WTC11 (cell line): ENCODE data around the gene CD48. TPM values are rescaled to one million over a fixed set of nuclear protein-coding genes. Genes with fewer than 3 reads are reported as not detected.

Experiments used
- ATAC-seq: fragments of 200-7000 bp; cut with Tn5 transposase; 2 replicates; pipeline ENCODE4 v1.10.0; 2021; ENCODE audit warnings: mild to moderate bottlenecking, moderate library complexity
- CTCF ChIA-PET: fragments of 300-600 bp; sonication (Branson Sonifier 250); formaldehyde crosslinking; loops from one replicate; lab custom pipeline; 2021; ENCODE audit warnings: antibody characterized with exemption; lab: Charles Lee
- POLR2A ChIA-PET: fragments of 350-600 bp; sonication (Branson Sonifier 250); formaldehyde crosslinking; loops from one replicate; lab custom pipeline; 2021; ENCODE audit warnings: antibody characterized with exemption; lab: Charles Lee
- DNase-seq: peaks from one replicate; pipeline ENCODE4 v3.0.0; 2021; ENCODE audit warnings: low spot score
- H3K27ac Mint-ChIP-seq: 2 replicates; pipeline ENCODE4 v1.8.0; 2021; ENCODE audit warnings: mixed read lengths
- H3K27me3 Mint-ChIP-seq: 2 replicates; pipeline ENCODE4 v1.8.0; 2021; ENCODE audit warnings: low read depth, mild to moderate bottlenecking, moderate library complexity, mixed read lengths
- H3K36me3 Mint-ChIP-seq: 2 replicates; pipeline ENCODE4 v1.8.0; 2021; ENCODE audit warnings: mixed read lengths
- H3K4me1 Mint-ChIP-seq: 2 replicates; pipeline ENCODE4 v1.8.0; 2022; ENCODE audit warnings: mixed read lengths
- H3K4me3 Mint-ChIP-seq: 2 replicates; pipeline ENCODE4 v1.8.0; 2021; ENCODE audit warnings: mild to moderate bottlenecking, moderate library complexity, mixed read lengths
- H3K9me3 Mint-ChIP-seq: 2 replicates; pipeline ENCODE4 v1.8.0; 2021; ENCODE audit warnings: mixed read lengths
- ATF1 ChIP-seq: sonication (generic); formaldehyde crosslinking; IDR thresholded peaks from 2 replicates; pipeline ENCODE4 v1.8.1; 2023; ENCODE audit warnings: mild to moderate bottlenecking, moderate library complexity, missing genetic modification reagents
- CDX4 ChIP-seq: fragments of 250-450 bp; sonication (Bioruptor Pico); IDR thresholded peaks from 2 replicates; pipeline ENCODE4 v1.9.0; 2021; ENCODE audit warnings: moderate library complexity, mild to moderate bottlenecking, inconsistent platforms, borderline replicate concordance
- CREM ChIP-seq: sonication (generic); formaldehyde crosslinking; IDR thresholded peaks from 2 replicates; pipeline ENCODE4 v1.8.1; 2022; ENCODE audit warnings: mild to moderate bottlenecking, missing genetic modification reagents, moderate library complexity
- FOXJ3 ChIP-seq: sonication (generic); formaldehyde crosslinking; IDR thresholded peaks from 2 replicates; pipeline ENCODE4 v1.9.0; 2021; ENCODE audit warnings: missing genetic modification reagents, mild to moderate bottlenecking, borderline replicate concordance
- FOXP1 ChIP-seq: sonication (generic); formaldehyde crosslinking; IDR thresholded peaks from 2 replicates; pipeline ENCODE4 v1.8.0; 2022; ENCODE audit warnings: missing genetic modification reagents, mild to moderate bottlenecking, moderate library complexity, borderline replicate concordance
- FOXP4 ChIP-seq: sonication (generic); formaldehyde crosslinking; IDR thresholded peaks from 2 replicates; pipeline ENCODE4 v1.8.0; 2022; ENCODE audit warnings: mild to moderate bottlenecking, missing genetic modification reagents
- HMGA2 ChIP-seq: fragments of 250-450 bp; sonication (Bioruptor Pico); IDR thresholded peaks from 2 replicates; pipeline ENCODE4 v1.4.0; 2021; ENCODE audit warnings: mild to moderate bottlenecking, moderate library complexity
- IRF2 ChIP-seq: sonication (generic); formaldehyde crosslinking; IDR thresholded peaks from 2 replicates; pipeline ENCODE4 v1.8.0; 2022; ENCODE audit warnings: low read depth, missing genetic modification reagents, borderline replicate concordance
- NFATC4 ChIP-seq: fragments of 250-450 bp; sonication (Bioruptor Pico); IDR thresholded peaks from 2 replicates; pipeline ENCODE4 v1.9.0; 2021; ENCODE audit warnings: mild to moderate bottlenecking
- NFYB ChIP-seq: sonication (generic); formaldehyde crosslinking; conservative IDR thresholded peaks from 2 replicates; pipeline ENCODE4 v1.8.0; 2022; ENCODE audit warnings: low read depth, missing genetic modification reagents
- NR2C2 ChIP-seq: sonication (generic); formaldehyde crosslinking; IDR thresholded peaks from 2 replicates; pipeline ENCODE4 v1.8.0; 2022; ENCODE audit warnings: mild to moderate bottlenecking, missing genetic modification reagents
- NR3C1 ChIP-seq: sonication (generic); formaldehyde crosslinking; conservative IDR thresholded peaks from 2 replicates; pipeline ENCODE4 v1.8.1; 2023; ENCODE audit warnings: low read depth, mild to moderate bottlenecking, missing genetic modification reagents
- PRDM15 ChIP-seq: sonication (generic); formaldehyde crosslinking; IDR thresholded peaks from 2 replicates; pipeline ENCODE4 v1.8.0; 2022; ENCODE audit warnings: missing genetic modification reagents
- SMAD3 ChIP-seq: sonication (generic); formaldehyde crosslinking; IDR thresholded peaks from 2 replicates; pipeline ENCODE4 v1.8.0; 2022; ENCODE audit warnings: missing genetic modification reagents, mild to moderate bottlenecking, borderline replicate concordance
- STAT6 ChIP-seq: sonication (generic); formaldehyde crosslinking; conservative IDR thresholded peaks from 2 replicates; pipeline ENCODE4 v1.8.1; 2023; ENCODE audit warnings: mild to moderate bottlenecking, low read depth, missing genetic modification reagents, moderate library complexity
- ZNF232 ChIP-seq: sonication (generic); formaldehyde crosslinking; IDR thresholded peaks from 2 replicates; pipeline ENCODE4 v1.8.0; 2022; ENCODE audit warnings: mild to moderate bottlenecking, missing genetic modification reagents
- ZNF396 ChIP-seq: fragments of 250-450 bp; sonication (Bioruptor Pico); IDR thresholded peaks from 2 replicates; pipeline ENCODE4 v1.8.0; 2021; ENCODE audit warnings: mild to moderate bottlenecking, moderate library complexity, borderline replicate concordance
- ZNF416 ChIP-seq: fragments of 250-450 bp; sonication (Bioruptor Pico); IDR thresholded peaks from 2 replicates; pipeline ENCODE4 v1.9.0; 2021; ENCODE audit warnings: mild to moderate bottlenecking, inconsistent platforms
- ZNF423 ChIP-seq: fragments of 250-450 bp; sonication (Bioruptor Pico); IDR thresholded peaks from 2 replicates; pipeline ENCODE4 v2.1.2; 2022; ENCODE audit warnings: mild to moderate bottlenecking, moderate library complexity
- ZNF532 ChIP-seq: fragments of 250-450 bp; sonication (Bioruptor Pico); IDR thresholded peaks from 2 replicates; pipeline ENCODE4 v1.9.0; 2021; ENCODE audit warnings: mild to moderate bottlenecking, borderline replicate concordance
- ZNF671 ChIP-seq: fragments of 250-450 bp; sonication (Bioruptor Pico); IDR thresholded peaks from 2 replicates; pipeline ENCODE4 v1.8.0; 2021; ENCODE audit warnings: mild to moderate bottlenecking
- total RNA-seq: library from RNA; stranded (reverse); gene quantifications from 3 replicates; pipeline ENCODE4 v1.2.3, GENCODE V29; 2021
- TF ChIP-seq, protein P1 (sequence below): sonication (generic); formaldehyde crosslinking; IDR thresholded peaks from 2 replicates; pipeline ENCODE4 v1.8.0; 2022; ENCODE audit warnings: mild to moderate bottlenecking, missing genetic modification reagents

The CD48 gene
- total RNA-seq, 1 experiment from 2014 or later: 0.66 TPM

DNA sequence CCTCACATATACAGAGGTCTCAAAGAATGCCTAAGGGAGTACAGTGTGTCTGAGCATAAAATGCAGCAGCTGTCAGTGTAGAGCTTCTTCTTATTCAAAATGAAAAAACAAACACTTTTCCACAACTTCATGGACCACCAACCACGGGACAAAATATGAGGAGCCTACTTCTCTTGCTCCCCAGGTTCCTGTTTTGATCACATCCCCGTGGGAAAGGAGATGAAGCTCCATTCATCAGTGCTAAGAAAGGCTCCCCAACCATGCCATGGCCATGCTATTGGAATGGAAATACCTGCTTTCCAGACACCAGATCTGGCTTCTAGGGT, 383 bp downstream of the CD48 start:
- DNase-seq: no peak
- ATAC-seq: no peak
- Mint-ChIP-seq H3K27me3 (no peaks in the 10 kb centered on the region), H3K4me1 (no peaks in the 10 kb centered on the region), H3K36me3 (no peaks in the 10 kb centered on the region), H3K4me3 (no peak overlapping the region), H3K9me3 (no peaks in the 10 kb centered on the region), H3K27ac (no peak overlapping the region)
- CTCF ChIA-PET: no interaction called here
- TF ChIP-seq FOXP1 (no peak), ATF1 (no peak), NR3C1 (CRISPR knock-in tag) (no peak), SMAD3 (CRISPR knock-in tag) (no peak), ZNF532 (CRISPR knock-in tag) (no peak), PRDM15 (no peak), NR2C2 (CRISPR knock-in tag) (no peak), FOXJ3 (CRISPR knock-in tag) (no peak), ZNF423 (no peak), ZNF416 (CRISPR knock-in tag) (no peak), CDX4 (CRISPR knock-in tag) (no peak), ZNF671 (CRISPR knock-in tag) (no peak), STAT6 (no peak)
- POLR2A ChIA-PET: no interaction called here

DNA sequence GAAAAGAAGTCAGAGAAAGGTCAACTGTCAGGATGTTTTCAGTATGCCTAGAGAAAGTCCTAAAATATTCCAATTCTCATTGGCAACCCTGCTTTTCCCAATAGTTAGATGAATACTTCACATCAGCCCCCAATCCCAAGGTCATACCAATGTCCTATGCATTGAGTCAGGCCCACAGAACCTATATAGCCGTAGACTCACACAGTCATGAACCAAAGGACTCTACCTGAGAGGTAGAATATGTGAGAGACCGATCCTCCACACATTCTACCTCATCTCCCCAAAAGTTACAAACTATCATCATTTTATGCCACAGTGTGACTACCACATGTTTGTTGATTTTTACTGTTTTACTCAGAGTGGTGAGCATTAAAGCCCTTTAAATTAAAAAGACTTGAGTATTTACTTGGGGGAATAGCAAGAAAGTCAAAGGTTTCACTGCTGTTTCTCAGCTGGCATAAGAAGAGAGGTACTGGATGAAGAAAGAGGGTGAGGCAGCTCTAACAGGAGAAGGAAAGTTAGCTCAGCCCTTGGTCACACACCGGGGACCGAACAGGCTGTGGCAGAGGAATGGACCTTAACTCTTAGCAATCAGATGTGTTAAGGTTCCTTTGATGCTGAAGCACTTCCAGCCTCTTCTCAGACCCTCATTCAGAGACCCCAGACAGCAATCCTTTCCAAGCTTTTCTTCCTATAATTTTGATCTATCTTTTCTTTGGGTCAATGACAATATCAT, 937 bp downstream of the CD48 start:
- ChIA-PET CTCF (no interaction called here), POLR2A (no interaction called here)
- Mint-ChIP-seq H3K27me3 (no peaks in the 10 kb centered on the region), H3K36me3 (no peaks in the 10 kb centered on the region), H3K4me3 (no peak overlapping the region), H3K27ac (no peak overlapping the region), H3K4me1 (no peaks in the 10 kb centered on the region), H3K9me3 (no peaks in the 10 kb centered on the region)
- no peak for ATAC-seq
- no peak for DNase-seq
- TF ChIP-seq ZNF232 (CRISPR knock-in tag) (no peak), ZNF396 (no peak), ATF1 (no peak), NR2C2 (CRISPR knock-in tag) (no peak), NFATC4 (no peak), FOXP4 (no peak), CREM (CRISPR knock-in tag) (no peak), IRF2 (CRISPR knock-in tag) (no peak), HMGA2 (CRISPR knock-in tag) (no peak), NFYB (CRISPR knock-in tag) (no peak)
- TF ChIP-seq, protein P1, sequence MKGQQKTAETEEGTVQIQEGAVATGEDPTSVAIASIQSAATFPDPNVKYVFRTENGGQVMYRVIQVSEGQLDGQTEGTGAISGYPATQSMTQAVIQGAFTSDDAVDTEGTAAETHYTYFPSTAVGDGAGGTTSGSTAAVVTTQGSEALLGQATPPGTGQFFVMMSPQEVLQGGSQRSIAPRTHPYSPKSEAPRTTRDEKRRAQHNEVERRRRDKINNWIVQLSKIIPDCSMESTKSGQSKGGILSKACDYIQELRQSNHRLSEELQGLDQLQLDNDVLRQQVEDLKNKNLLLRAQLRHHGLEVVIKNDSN: no peak
